HEK293 (cell line): ENCODE data around the gene MRPL17.

ENCODE experiments used
- CTCF ChIA-PET: fragments of 350-600 bp; formaldehyde crosslinking; extraction: SDS; loops from one replicate; lab custom pipeline; 2021; ENCODE audit warnings: antibody characterized with exemption; lab: Yijun Ruan, JAX
- POLR2A ChIA-PET: fragments of 300-600 bp; formaldehyde crosslinking; extraction: SDS; loops from one replicate; lab custom pipeline; 2020; ENCODE audit warnings: antibody characterized with exemption, inconsistent platforms; lab: Yijun Ruan, JAX
- H3K27ac ChIP-seq: fragments of 200-500 bp; sonication (Bioruptor generic); 2 replicates; pipeline ENCODE4 v1.5.1; 2014; ENCODE audit warnings: low read depth, low read length, control low read depth, inconsistent platforms; ENCODE audit errors: extremely low read depth
- H3K36me3 ChIP-seq, 2 experiments: fragments of 200-500 bp in 1 of 2; sonication (Bioruptor generic) in 1 of 2; 1 replicate in 1 of 2; 2 replicates in 1 of 2; pipeline ENCODE4 v1.5.1; 2014 to 2017; ENCODE audit warnings: inconsistent platforms in 2 of 2, low read length in 2 of 2; ENCODE audit not compliant: control insufficient read depth in 2 of 2, insufficient read depth in 1 of 2
- H3K4me1 ChIP-seq: fragments of 200-500 bp; sonication (Bioruptor generic); 2 replicates; pipeline ENCODE4 v1.5.1; 2014; ENCODE audit warnings: mild to moderate bottlenecking, low read length, inconsistent platforms; ENCODE audit not compliant: control insufficient read depth, insufficient read depth
- H3K4me3 ChIP-seq: 2 replicates; pipeline ENCODE4 v1.5.1; 2011; ENCODE audit warnings: low read depth, mild to moderate bottlenecking, control low read depth, low read length, moderate library complexity
- H3K9me3 ChIP-seq: fragments of 200-500 bp; sonication (Bioruptor generic); 2 replicates; pipeline ENCODE4 v1.5.1; 2014; ENCODE audit warnings: low read depth, low read length, inconsistent platforms; ENCODE audit not compliant: control insufficient read depth, insufficient read depth
- OSR2 ChIP-seq: fragments of 450-650 bp; formaldehyde crosslinking; IDR thresholded peaks from 2 replicates; pipeline ENCODE4 v1.5.1; 2016; ENCODE audit warnings: missing biosample characterization, missing genetic modification characterization
- SCRT2 ChIP-seq: fragments of 450-650 bp; formaldehyde crosslinking; IDR thresholded peaks from 2 replicates; pipeline ENCODE4 v1.5.1; 2016; ENCODE audit warnings: missing biosample characterization, missing genetic modification characterization

MRPL17 gene

GRCh38 chr11:6630632-6631291, 52.4 kb downstream of the MRPL17 start:
- TF ChIP-seq OSR2 (tag by site-specific recombination) (no peak), SCRT2 (tag by site-specific recombination) (0 out of 2 replicates have a peak, but pooled peaks have one; percentile 14)
- POLR2A ChIA-PET: interaction anchor here (0.9 kb wide), 1 partner anchor 53 kb away, joined by 3 read pairs; the partner anchor contains the start of gene MRPL17
- no peaks in the 10 kb centered on the region for H3K4me1 ChIP-seq
- H3K27ac ChIP-seq: no peak overlapping the region
- no peaks in the 10 kb centered on the region for H3K9me3 ChIP-seq
- no peak overlapping the region for H3K4me3 ChIP-seq
- H3K36me3 ChIP-seq: peaks cover 0 to 35% of the 10 kb centered on the region in 2 experiments; a peak in 1 of 3 replicates
- CTCF ChIA-PET: interaction anchor here (0.7 kb wide), 2 partner anchors 19 to 53 kb away, joined by 3 read pairs; partner anchors contain the start of gene MRPL17
